Stimulated activated CD8-positive, alpha-beta memory T cell treated with anti-CD3 and anti-CD28 coated beads, Interleukin-7, amount 100 ng/mL, for 1 hour (primary cell): ENCODE results near the gene DCAF11.

Source experiments
- DNase-seq, 2 donors: peaks; one replicate each; pipeline ENCODE4 v3.0.0-alpha.2; 2020; ENCODE audit warnings: low read depth in 2 of 2

DCAF11 gene

DNA sequence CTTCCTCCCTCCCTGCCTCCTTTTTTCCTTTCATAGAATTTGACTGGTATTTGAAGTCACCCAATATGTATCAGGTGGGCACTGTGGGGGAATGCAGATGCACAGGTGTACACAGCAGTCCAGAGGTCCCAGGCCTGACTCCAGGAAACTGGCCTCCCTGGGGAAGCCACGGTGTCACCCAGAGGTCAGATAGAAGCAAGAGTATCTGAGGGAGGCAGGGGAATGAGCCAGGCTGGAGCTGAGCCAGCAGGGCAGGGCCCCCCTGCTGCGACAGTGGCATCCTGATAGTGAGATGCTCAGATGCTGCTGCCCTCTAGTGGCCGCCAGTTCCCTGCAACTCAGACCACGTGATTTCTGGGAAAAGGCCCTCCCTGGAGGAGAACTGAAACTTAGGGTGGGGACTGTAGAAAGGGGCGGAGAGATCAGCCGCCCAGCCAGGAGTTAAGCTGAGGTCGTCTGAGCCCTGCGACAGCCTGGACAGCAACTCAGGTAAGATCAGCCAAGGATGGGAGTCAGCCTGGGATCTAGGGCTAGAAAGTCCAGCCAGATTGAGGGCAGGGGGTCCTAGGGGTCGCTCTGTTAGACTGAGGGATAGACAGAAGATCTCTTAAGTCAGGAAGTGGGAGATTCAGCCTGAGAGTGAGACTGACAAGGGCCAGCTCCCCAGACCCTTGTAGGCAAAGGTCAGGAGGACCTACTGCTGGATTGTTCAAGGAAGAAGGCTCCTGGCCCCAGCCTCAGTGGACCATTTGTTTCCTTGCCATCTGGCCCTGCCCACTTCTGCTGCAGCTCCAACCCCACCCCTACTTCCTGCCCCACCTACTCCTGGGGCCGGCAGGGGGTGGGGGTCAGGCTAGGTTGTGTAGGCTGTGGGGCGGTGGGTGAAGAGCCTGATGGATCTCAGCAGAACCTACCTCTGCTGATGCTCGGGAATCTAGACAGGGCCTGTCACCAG is 46.5 kb downstream of the DCAF11 start, which contains the start of gene IRF9:
Gene IRF9, plus strand, starts transcription at position 416 of the 955 bp plus-strand sequence. CDS start 880 bp downstream, outside the sequence.
- DNase-seq, result peak; percentile 98 to 99

DNA sequence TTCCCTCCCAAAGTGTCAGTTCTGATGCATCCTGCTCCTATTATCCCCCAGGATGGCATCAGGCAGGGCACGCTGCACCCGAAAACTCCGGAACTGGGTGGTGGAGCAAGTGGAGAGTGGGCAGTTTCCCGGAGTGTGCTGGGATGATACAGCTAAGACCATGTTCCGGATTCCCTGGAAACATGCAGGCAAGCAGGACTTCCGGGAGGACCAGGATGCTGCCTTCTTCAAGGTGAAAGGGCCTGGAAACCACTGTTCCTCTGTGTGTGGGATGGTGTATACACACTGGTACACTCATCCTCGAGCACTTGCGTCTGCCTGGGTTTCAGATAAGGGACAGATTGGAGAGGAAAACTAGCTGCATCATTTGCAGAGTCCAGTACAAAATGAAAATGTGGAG is 47.5 kb downstream of the DCAF11 start:
- no peak for DNase-seq

DNA sequence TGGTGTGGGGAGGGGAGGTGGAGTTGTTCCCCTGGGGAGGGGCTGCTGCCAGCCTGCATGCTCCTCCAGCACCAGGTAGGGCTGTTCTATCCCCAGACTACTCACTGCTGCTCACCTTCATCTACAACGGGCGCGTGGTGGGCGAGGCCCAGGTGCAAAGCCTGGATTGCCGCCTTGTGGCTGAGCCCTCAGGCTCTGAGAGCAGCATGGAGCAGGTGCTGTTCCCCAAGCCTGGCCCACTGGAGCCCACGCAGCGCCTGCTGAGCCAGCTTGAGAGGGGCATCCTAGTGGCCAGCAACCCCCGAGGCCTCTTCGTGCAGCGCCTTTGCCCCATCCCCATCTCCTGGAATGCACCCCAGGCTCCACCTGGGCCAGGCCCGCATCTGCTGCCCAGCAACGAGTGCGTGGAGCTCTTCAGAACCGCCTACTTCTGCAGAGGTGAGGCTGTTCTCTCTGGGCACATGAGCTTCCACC is 50.0 kb downstream of the DCAF11 start:
- no peak for DNase-seq

DNA sequence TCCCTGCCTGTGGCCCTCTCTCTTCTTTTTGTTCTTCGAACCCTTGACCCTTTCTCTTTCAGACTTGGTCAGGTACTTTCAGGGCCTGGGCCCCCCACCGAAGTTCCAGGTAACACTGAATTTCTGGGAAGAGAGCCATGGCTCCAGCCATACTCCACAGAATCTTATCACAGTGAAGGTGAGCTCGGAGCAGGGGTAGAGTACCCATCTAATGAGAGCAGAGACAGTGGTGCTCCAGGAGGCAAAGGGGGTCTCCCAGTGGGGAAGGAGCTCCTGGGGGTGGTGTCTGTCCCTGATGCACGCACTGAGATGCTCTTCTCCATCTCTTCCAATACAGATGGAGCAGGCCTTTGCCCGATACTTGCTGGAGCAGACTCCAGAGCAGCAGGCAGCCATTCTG is 51.2 kb downstream of the DCAF11 start:
- DNase-seq, result no peak

DNA sequence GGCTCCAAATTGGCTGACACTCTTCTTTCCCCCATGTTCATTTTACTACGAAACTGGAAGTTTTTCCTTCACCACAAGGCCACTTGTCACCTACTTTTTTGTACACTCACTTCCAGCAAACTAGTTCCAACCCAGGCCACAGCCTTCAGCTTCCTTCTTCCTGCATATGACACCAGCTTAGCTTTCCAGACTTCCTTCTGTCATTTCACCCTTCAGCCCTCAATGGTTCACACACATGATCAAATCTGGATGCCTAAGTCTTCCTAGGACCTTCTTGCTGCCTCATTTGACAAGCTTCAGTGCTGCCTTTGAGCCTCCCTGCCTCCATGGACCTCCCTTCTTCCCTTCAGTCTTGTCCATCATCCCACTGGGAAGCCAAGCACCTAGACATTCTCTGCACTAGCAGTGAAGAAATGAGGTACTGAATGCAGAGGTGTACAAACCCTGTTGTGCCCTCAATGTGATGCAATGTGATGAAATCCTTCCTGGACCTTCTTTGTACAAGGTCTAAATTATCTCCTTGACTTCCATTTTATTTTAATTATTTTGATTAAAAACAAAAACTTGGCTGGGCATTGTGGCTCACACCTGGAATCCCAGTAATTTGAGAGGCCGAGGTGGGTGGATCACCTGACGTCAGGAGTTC is 53.0 kb downstream of the DCAF11 start:
- DNase-seq, result no peak

DNA sequence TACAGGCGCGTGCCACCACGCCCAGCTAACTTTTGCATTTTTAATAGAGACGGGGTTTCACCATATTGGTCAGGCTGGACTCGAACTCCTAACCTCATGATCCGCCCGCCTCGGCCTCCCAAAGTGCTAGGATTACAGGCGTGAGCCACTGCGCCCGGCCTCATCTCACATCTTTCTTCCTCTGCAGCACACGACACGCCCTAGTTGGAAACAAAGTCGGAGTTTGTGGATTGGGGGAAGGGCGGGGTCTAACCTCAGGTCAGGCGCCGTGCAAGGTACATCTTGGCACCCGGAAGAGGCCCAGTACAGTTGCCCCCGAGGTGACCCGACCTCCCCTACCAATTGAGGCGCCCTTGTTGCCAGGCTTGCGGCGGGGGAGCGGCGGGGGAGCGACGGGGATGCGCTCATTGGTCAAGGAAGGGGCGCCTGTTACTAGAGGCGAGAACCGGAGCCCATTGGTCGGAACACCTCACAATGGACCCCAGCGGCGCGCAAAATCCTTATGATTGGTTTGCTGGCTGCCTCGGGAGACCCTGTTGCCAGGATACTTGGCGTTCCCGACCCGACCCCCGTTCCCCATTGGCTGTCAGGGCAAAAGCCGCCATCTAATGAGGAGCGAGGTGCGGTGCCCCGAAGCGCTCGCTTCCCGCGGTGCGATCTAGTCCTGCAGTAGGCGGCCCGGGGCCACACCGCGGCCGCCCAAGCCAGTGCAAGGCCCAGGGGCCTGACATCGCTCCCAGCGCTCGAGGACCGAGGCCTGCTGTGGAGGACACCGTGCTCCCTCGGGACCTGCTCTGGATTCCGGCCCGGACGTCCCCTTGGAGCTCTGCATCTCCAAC is 57.1 kb downstream of the DCAF11 start, which contains the start of gene REC8:
Gene REC8, plus strand, starts transcription at position 659 of the 839 bp plus-strand sequence. CDS start 473 bp downstream, outside the sequence.
- peak; percentile 51 to 53 for DNase-seq

DNA sequence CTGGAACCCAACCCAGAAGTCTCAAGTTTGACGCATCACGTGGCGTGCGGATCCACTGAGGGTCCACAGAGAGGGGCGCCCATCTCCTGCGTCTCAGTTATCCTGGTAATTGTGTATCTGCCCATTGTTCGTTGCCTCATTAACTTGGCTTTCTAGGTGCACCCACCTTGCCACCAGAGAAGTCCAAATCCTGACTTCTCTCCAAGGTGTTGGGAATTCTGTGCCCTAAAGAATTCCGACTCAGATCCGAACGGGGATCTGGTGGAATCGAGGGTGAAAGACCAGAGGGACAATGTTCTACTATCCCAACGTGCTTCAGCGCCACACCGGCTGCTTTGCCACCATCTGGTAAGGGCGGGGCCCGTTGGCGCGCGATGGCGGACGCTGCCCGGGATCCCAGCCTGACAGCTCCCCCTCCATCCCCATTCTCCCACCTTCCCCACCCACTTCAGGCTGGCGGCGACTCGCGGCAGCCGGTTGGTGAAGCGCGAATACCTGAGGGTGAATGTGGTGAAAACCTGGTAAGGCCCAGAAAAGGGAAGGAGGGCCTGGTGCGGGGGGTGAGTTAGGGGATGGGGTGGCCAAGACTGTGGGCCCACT is 57.8 kb downstream of the DCAF11 start:
- no peak for DNase-seq

DNA sequence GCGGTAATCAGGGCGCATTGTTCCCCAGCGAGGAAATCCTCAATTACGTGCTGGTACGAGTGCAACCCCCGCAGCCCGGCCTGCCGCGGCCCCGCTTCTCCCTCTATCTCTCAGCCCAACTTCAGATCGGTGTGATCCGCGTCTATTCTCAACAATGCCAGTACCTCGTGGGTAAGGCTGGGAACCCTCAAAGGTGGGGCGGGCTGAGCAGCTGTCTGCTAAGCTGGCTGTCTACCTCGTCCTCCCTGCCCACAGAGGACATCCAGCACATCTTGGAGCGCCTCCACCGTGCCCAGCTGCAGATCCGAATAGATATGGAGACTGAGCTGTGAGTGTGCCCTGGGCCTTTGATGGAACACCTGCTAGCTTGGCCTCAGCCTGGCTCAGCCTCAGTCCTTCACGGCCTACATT is 58.3 kb downstream of the DCAF11 start:
- no peak for DNase-seq
